Bronchus fibroblast of lung (primary cell): ENCODE measurements around the gene UTP14A. TPM values are rescaled to one million over a fixed set of nuclear protein-coding genes. Genes with fewer than 3 reads are reported as not detected.

Experiments used
- total RNA-seq: library from RNA; depleted of rRNA; stranded (reverse); fragments of >200 nt; gene quantifications from 2 replicates; pipeline ENCODE4 v1.2.3, GENCODE V29; 2015

Gene UTP14A
- 10.1 and 14.0 TPM in 2 replicates for total RNA-seq

GRCh38 chrX:129905787-129906580 is at the start of gene UTP14A:
TSS of gene UTP14A (plus strand) at chrX:129906164. CDS start at chrX:129906211, 47 bp downstream.

Other genes with a start within 250 kb of the UTP14A start
- gene XPNPEP2, start 167.2 kb upstream of the UTP14A start, total RNA-seq = 0.59 and 1.5 TPM in 2 replicates
- not detected in 2 replicates for gene SASH3, start 126.2 kb upstream of the UTP14A start, total RNA-seq
- gene ZDHHC9, start 62.3 kb upstream of the UTP14A start, total RNA-seq = 18.7 and 19.7 TPM in 2 replicates
- gene BCORL1, start 76.5 kb downstream of the UTP14A start, total RNA-seq = 1.9 and 2.5 TPM in 2 replicates
- 17.5 and 17.8 TPM in 2 replicates for gene ELF4, start 204.3 kb downstream of the UTP14A start, total RNA-seq